ENCODE results near the gene SYN1. TPM values are rescaled to one million over a fixed set of nuclear protein-coding genes. Genes with fewer than 3 reads are reported as not detected.

SYN1 gene
- polyA plus RNA-seq, 1 donor (not counting 4 experiments of a cell fraction or from before 2014, with no cell fraction given) = 0.07 TPM

- no peak overlapping the region for H3K27ac ChIP-seq (ENCODE audit: control insufficient read depth, insufficient read depth, low read length)
Measured at GRCh38 chrX:47593522-47593921, 26.1 kb downstream of the SYN1 start.

GRCh38 chrX:47590984-47591383 lies 28.7 kb downstream of the SYN1 start:
- no peak for DNase-seq (ENCODE audit: low read depth, low spot score)
- no peaks in the 10 kb centered on the region for H4K20me1 ChIP-seq (ENCODE audit: control insufficient read depth, extremely low read depth, insufficient read depth, low read length)
- no peak overlapping the region for H3K4me2 ChIP-seq (ENCODE audit: control insufficient read depth, extremely low read depth, insufficient read depth, low read depth, low read length)
- H3K4me1 ChIP-seq (ENCODE audit: control insufficient read depth, extremely low read depth, insufficient read depth, low read length) = peaks cover 5% of the 10 kb centered on the region
- no peaks in the 10 kb centered on the region for H3K36me3 ChIP-seq (ENCODE audit: control insufficient read depth in 2 of 2, extremely low read depth in 1 of 2, insufficient read depth in 2 of 2, low read length in 2 of 2)
- no peaks in the 10 kb centered on the region for H3K79me2 ChIP-seq (ENCODE audit: control insufficient read depth, insufficient read depth, low read length)
- no peak overlapping the region for H3K9ac ChIP-seq (ENCODE audit: control insufficient read depth, extremely low read depth, insufficient read depth, low read length)
- no peak for FAIRE-seq
- dilution Hi-C loops (cut with MboI; ENCODE audit: extremely low pct_ligation_motif_present, low sequenced_read_pairs) = no loop called here
- no peaks in the 10 kb centered on the region for H3K27me3 ChIP-seq (ENCODE audit: control insufficient read depth, extremely low read depth, insufficient read depth, low read length)
- H3K9me1 ChIP-seq (ENCODE audit: control insufficient read depth, extremely low read depth, insufficient read depth, low read length) = no peaks in the 10 kb centered on the region
- no peak overlapping the region for H3K4me3 ChIP-seq (ENCODE audit: control insufficient read depth in 2 of 3, extremely low read depth in 1 of 3, insufficient read depth in 2 of 3, low read depth in 1 of 3, low read length in 3 of 3)
- H2AFZ ChIP-seq (ENCODE audit: control insufficient read depth, low read length) = no peak overlapping the region
- H3K9me3 ChIP-seq (ENCODE audit: control insufficient read depth, low read depth, low read length) = no peaks in the 10 kb centered on the region
- no peak overlapping the region for H3K27ac ChIP-seq (ENCODE audit: control insufficient read depth, insufficient read depth, low read length)
- no peak for TF ChIP-seq EZH2 (IDR thresholded peaks at IDR 0.05; ENCODE audit: low read length)
- TF ChIP-seq CTCF (optimal IDR thresholded peaks at IDR 0.05 in 1 of 3, IDR thresholded peaks at IDR 0.05 in 1 of 3, conservative IDR thresholded peaks at IDR 0.05 in 1 of 3; ENCODE audit: extremely low read depth in 1 of 3, insufficient read depth in 2 of 3, low read length in 3 of 3) = no peak

More at GRCh38 chrX:47593522-47593921, 26.1 kb downstream of the SYN1 start:
- Histone ChIP-seq H3K27me3 (ENCODE audit: control insufficient read depth, extremely low read depth, insufficient read depth, low read length) (no peaks in the 10 kb centered on the region), H3K9me3 (ENCODE audit: control insufficient read depth, low read depth, low read length) (no peaks in the 10 kb centered on the region), H4K20me1 (ENCODE audit: control insufficient read depth, extremely low read depth, insufficient read depth, low read length) (no peaks in the 10 kb centered on the region), H3K4me2 (ENCODE audit: control insufficient read depth, extremely low read depth, insufficient read depth, low read depth, low read length) (no peak overlapping the region), H3K79me2 (ENCODE audit: control insufficient read depth, insufficient read depth, low read length) (no peaks in the 10 kb centered on the region), H2AFZ (ENCODE audit: control insufficient read depth, low read length) (no peak overlapping the region), H3K4me1 (ENCODE audit: control insufficient read depth, extremely low read depth, insufficient read depth, low read length) (peaks cover 6% of the 10 kb centered on the region), H3K9ac (ENCODE audit: control insufficient read depth, extremely low read depth, insufficient read depth, low read length) (no peak overlapping the region), H3K9me1 (ENCODE audit: control insufficient read depth, extremely low read depth, insufficient read depth, low read length) (no peaks in the 10 kb centered on the region), H3K36me3 (ENCODE audit: control insufficient read depth in 2 of 2, extremely low read depth in 1 of 2, insufficient read depth in 2 of 2, low read length in 2 of 2) (no peaks in the 10 kb centered on the region), H3K4me3 (ENCODE audit: control insufficient read depth in 2 of 3, extremely low read depth in 1 of 3, insufficient read depth in 2 of 3, low read depth in 1 of 3, low read length in 3 of 3) (no peak overlapping the region)
- FAIRE-seq (no peak), DNase-seq (ENCODE audit: low read depth, low spot score) (no peak)
- dilution Hi-C loops (cut with MboI; ENCODE audit: extremely low pct_ligation_motif_present, low sequenced_read_pairs) = no loop called here
- TF ChIP-seq EZH2 (IDR thresholded peaks at IDR 0.05; ENCODE audit: low read length) (no peak), CTCF (optimal IDR thresholded peaks at IDR 0.05 in 1 of 3, IDR thresholded peaks at IDR 0.05 in 1 of 3, conservative IDR thresholded peaks at IDR 0.05 in 1 of 3; ENCODE audit: extremely low read depth in 1 of 3, insufficient read depth in 2 of 3, low read length in 3 of 3) (no peak)
